HepG2 (cell line): ENCODE data around the gene CEBPB. TPM values are rescaled to one million over a fixed set of nuclear protein-coding genes. Genes with fewer than 3 reads are reported as not detected.

Experiments
- ATAC-seq: fragments of 200-7000 bp; cut with Tn5 transposase; 3 replicates; pipeline ENCODE4 v1.9.1; 2020; ENCODE audit warnings: mild to moderate bottlenecking, moderate library complexity
- BruUV-seq: library from RNA; stranded (reverse); fragments of 400-500 nt; replicated peaks from 2 replicates; lab custom pipeline; 2021; lab: Mats Ljungman, UMichigan
- CTCF ChIA-PET: fragments of 300-600 bp; formaldehyde crosslinking; extraction: SDS; loops from one replicate; lab custom pipeline; 2021; ENCODE audit warnings: low total read pairs, inconsistent platforms, low intra/inter-chr PET ratio; lab: Yijun Ruan, JAX
- POLR2A ChIA-PET: fragments of 350-600 bp; sonication (Branson Sonifier 250); formaldehyde crosslinking; loops from one replicate; lab custom pipeline; 2020; ENCODE audit warnings: antibody characterized with exemption, inconsistent platforms; lab: Yijun Ruan, JAX
- DNase-seq: peaks from one replicate; pipeline ENCODE4 v3.0.0-alpha.2; 2015; ENCODE audit warnings: low spot score
- FAIRE-seq: peaks from 3 replicates; lab custom pipeline; 2011; peaks lifted over from hg19 to GRCh38; lab: Jason Lieb, UNC
- H2AFZ ChIP-seq: one replicate; pipeline ENCODE4 v1.6.1; 2011; ENCODE audit warnings: low read length, inconsistent platforms
- H3K27ac ChIP-seq: fragments of 300-600 bp; 3 replicates; pipeline ENCODE4 v1.8.0; 2011; ENCODE audit warnings: mixed run types, mild to moderate bottlenecking, mixed read lengths, low read length, inconsistent platforms; ENCODE audit not compliant: insufficient read depth; ENCODE audit errors: extremely low read length
- H3K27me3 ChIP-seq, 2 experiments: fragments of 200-600 bp in 1 of 2; 2 replicates in 1 of 2; 3 replicates in 1 of 2; pipeline versions ENCODE4 v1.6.0 to v1.8.0; 2011; ENCODE audit warnings: low read length in 2 of 2, mild to moderate bottlenecking in 2 of 2, moderate library complexity in 2 of 2, inconsistent platforms in 1 of 2; ENCODE audit not compliant: insufficient read depth in 2 of 2, control insufficient read depth in 1 of 2
- H3K36me3 ChIP-seq, 2 experiments: fragments of 200-600 bp in 1 of 2; replicated peaks in 1 of 2; 2 replicates in 1 of 2; 3 replicates in 1 of 2; pipeline versions ENCODE4 v1.5.1 to v1.8.0; 2011; ENCODE audit warnings: low read length in 2 of 2, inconsistent platforms in 1 of 2; ENCODE audit not compliant: insufficient read depth in 2 of 2, control insufficient read depth in 1 of 2
- H3K4me1 ChIP-seq: 2 replicates; pipeline ENCODE4 v1.5.1; 2012; ENCODE audit warnings: low read length, inconsistent platforms; ENCODE audit not compliant: insufficient read depth
- H3K4me2 ChIP-seq: 2 replicates; pipeline ENCODE4 v1.6.0; 2011; ENCODE audit warnings: low read depth, low read length, inconsistent platforms
- H3K4me3 ChIP-seq, 3 experiments: fragments of 200-600 bp in 1 of 3; sonication (generic), shearing (Covaris generic) in 1 of 3; replicated peaks in 1 of 3; 2 replicates each; pipeline ENCODE4 v1.5.1; 2011 to 2016; ENCODE audit warnings: low read length in 3 of 3, inconsistent platforms in 2 of 3, low read depth in 2 of 3, mild to moderate bottlenecking in 2 of 3, control low read depth in 1 of 3, mixed read lengths in 1 of 3; ENCODE audit not compliant: insufficient read depth in 1 of 3
- H3K79me2 ChIP-seq: one replicate; pipeline ENCODE4 v1.6.1; 2011; ENCODE audit warnings: low read length, inconsistent platforms; ENCODE audit not compliant: insufficient read depth
- H3K9ac ChIP-seq: 2 replicates; pipeline ENCODE4 v1.6.0; 2011; ENCODE audit warnings: mild to moderate bottlenecking, low read depth, low read length, inconsistent platforms; ENCODE audit not compliant: insufficient read depth
- H3K9me3 ChIP-seq: 2 replicates; pipeline ENCODE4 v1.5.1; 2012; ENCODE audit warnings: mild to moderate bottlenecking, low read length
- H4K20me1 ChIP-seq: 2 replicates; pipeline ENCODE4 v1.6.0; 2011; ENCODE audit warnings: inconsistent platforms, mild to moderate bottlenecking, low read length, moderate library complexity; ENCODE audit not compliant: insufficient read depth
- DPF2 ChIP-seq: sonication (generic); formaldehyde crosslinking; IDR thresholded peaks from 2 replicates; pipeline ENCODE4 v1.4.0; 2020; ENCODE audit warnings: mild to moderate bottlenecking, low read depth, missing genetic modification reagents, borderline replicate concordance
- HHEX ChIP-seq: IDR thresholded peaks from 2 replicates; pipeline ENCODE4 v1.6.1; 2016; ENCODE audit warnings: control low read depth
- HNRNPLL ChIP-seq: fragments of 200-400 bp; formaldehyde crosslinking; IDR thresholded peaks from 2 replicates; pipeline ENCODE4 v1.6.1; 2017; ENCODE audit warnings: mild to moderate bottlenecking, low read depth, low read length; ENCODE audit not compliant: poor library complexity, severe bottlenecking
- HNRNPUL1 ChIP-seq: fragments of 200-400 bp; formaldehyde crosslinking; IDR thresholded peaks from 2 replicates; pipeline ENCODE4 v1.6.1; 2017; ENCODE audit warnings: low read depth, mild to moderate bottlenecking, low read length, moderate library complexity
- JDP2 ChIP-seq: sonication (generic); formaldehyde crosslinking; IDR thresholded peaks from 2 replicates; pipeline ENCODE4 v1.8.1; 2022; ENCODE audit warnings: missing genetic modification reagents, borderline replicate concordance
- PAF1 ChIP-seq: IDR thresholded peaks from 2 replicates; pipeline ENCODE4 v1.6.1; 2016; ENCODE audit warnings: missing genetic modification reagents, missing compliant biosample characterization
- SMAD9 ChIP-seq: sonication (generic); formaldehyde crosslinking; IDR thresholded peaks from 2 replicates; pipeline ENCODE4 v1.5.1; 2020; ENCODE audit warnings: mild to moderate bottlenecking, missing genetic modification reagents
- ZFX ChIP-seq: sonication (generic); formaldehyde crosslinking; IDR thresholded peaks from 2 replicates; pipeline ENCODE4 v1.4.0; 2020; ENCODE audit warnings: mild to moderate bottlenecking, low read depth, missing genetic modification reagents, moderate library complexity
- ZMYM3 ChIP-seq: sonication (generic); formaldehyde crosslinking; IDR thresholded peaks from 2 replicates; pipeline ENCODE4 v1.5.1; 2020; ENCODE audit warnings: mild to moderate bottlenecking, missing genetic modification reagents
- ZNF292 ChIP-seq: sonication (generic); formaldehyde crosslinking; IDR thresholded peaks from 2 replicates; pipeline ENCODE4 v1.8.1; 2022; ENCODE audit warnings: mild to moderate bottlenecking, low read depth, missing genetic modification reagents, borderline replicate concordance
- ZNF761 ChIP-seq: sonication (generic); formaldehyde crosslinking; conservative IDR thresholded peaks from 2 replicates; pipeline ENCODE4 v1.4.0; 2020; ENCODE audit warnings: mild to moderate bottlenecking, missing genetic modification reagents
- ZNF768 ChIP-seq: sonication (generic); formaldehyde crosslinking; IDR thresholded peaks from 2 replicates; pipeline ENCODE4 v1.4.0; 2020; ENCODE audit warnings: missing genetic modification reagents
- ZSCAN25 ChIP-seq: sonication (generic); formaldehyde crosslinking; IDR thresholded peaks from 2 replicates; pipeline ENCODE4 v1.8.0; 2022; ENCODE audit warnings: mild to moderate bottlenecking, missing genetic modification reagents
- WGBS: methylation state at CpG from one replicate; pipeline ENCODE4 v1.1.6; 2017; ENCODE audit warnings: low lambda C conversion rate; 5-methylcytosine and 5-hydroxymethylcytosine counted together
- in situ Hi-C: cut with HindIII; loops from 2 replicates; pipeline ENCODE4 v1.10.0; 2017; ENCODE audit warnings: low pct_unique_long_range_greater_than_20kb; ENCODE audit not compliant: extremely low pct_ligation_motif_present
- intact Hi-C: fragments of 100-400 bp; cut with micrococcal nuclease; formaldehyde crosslinking; loops from one replicate; pipeline ENCODE4 v1.10.0; 2022; ENCODE audit not compliant: unreplicated experiment
- polyA plus RNA-seq, 8 experiments: library from polyadenylated mRNA; depleted of rRNA in 3 of 8; stranded (reverse) in 7 of 8; unstranded in 1 of 8; fragments of >200 nt; fragmentation: Illumina TruSeq in 4 of 8; extraction: Trizol in 4 of 8; gene quantifications; 2 replicates each; pipeline versions ENCODE4 v1.2.1 to v1.2.3, GENCODE V29; 2011 to 2016; ENCODE audit warnings: low read depth in 4 of 8, missing spikeins in 1 of 8, mixed read lengths in 1 of 8; ENCODE audit not compliant: insufficient read depth in 1 of 8
- total RNA-seq, 5 experiments: library from RNA; depleted of rRNA; stranded (reverse); fragments of >200 nt; fragmentation: Illumina TruSeq; extraction: Trizol; gene quantifications; 2 replicates each; pipeline ENCODE4 v1.2.3, GENCODE V29; 2016; ENCODE audit warnings: low read depth in 1 of 5

Gene CEBPB
- total and polyA plus RNA-seq, 2 of the 13 experiments (the other 11 are each of a cell fraction or from before 2014, with no cell fraction given) = 18.5 to 28.2 TPM

DNA sequence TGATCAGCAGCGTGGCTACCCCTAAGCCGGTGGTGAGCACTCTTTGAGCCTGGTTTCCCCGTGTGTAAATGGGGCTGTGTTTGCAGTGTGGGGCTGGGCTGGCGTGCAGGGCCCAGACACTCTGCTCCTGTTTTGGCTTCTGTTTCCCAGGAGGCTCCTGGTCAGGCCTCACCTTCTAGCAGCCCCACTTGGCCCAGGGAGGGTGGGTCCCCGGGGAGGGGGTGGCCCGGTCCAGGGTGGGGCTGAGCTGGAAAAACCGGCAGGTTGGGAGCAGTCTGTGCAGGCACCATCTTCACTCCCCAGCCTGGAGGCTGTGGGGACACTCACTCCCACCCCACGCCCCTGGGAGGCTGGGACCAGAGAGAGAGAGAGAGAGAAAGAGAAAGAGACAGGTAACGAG lies 25.3 kb downstream of the CEBPB start:
- under 1% methylated on average over 9 of the region's 9 CpGs for WGBS
- H3K4me3 ChIP-seq = peak overlapping the region; percentile 7 to 63 (median 48); a peak in 5 of 6 replicates
- DNase-seq (no peak), ATAC-seq (peak; percentile 42), FAIRE-seq (peak; percentile 43)
- no peaks in the 10 kb centered on the region for H4K20me1 ChIP-seq
- POLR2A ChIA-PET = interaction anchor here (1.1 to 1.7 kb wide), 5 partner anchors 19 to 153 kb away, joined by 3 to 10 read pairs (median 4); partner anchors contain the start of gene CEBPB
- TF ChIP-seq ZMYM3 = peak; percentile 50; the same call in 1 of the 2 replicates
- TF ChIP-seq ZNF768 = 0 out of 2 replicates have a peak, but pooled peaks have one; percentile 18
- peak; percentile 47; the same call in 1 of the 2 replicates for TF ChIP-seq ZNF292
- TF ChIP-seq ZSCAN25 (CRISPR knock-in tag) = 0 out of 2 replicates have a peak, but pooled peaks have one; percentile 37
- 0 out of 2 replicates have a peak, but pooled peaks have one; percentile 20 for TF ChIP-seq ZNF761 (CRISPR knock-in tag)
- no peak for TF ChIP-seq HNRNPUL1
- TF ChIP-seq DPF2 = peak; percentile 57; the same call in 1 of the 2 replicates
- peak; percentile 23; the same call in 1 of the 2 replicates for TF ChIP-seq ZFX
- no peak for TF ChIP-seq JDP2 (CRISPR knock-in tag)
- 0 out of 2 replicates have a peak, but pooled peaks have one; percentile 25 for TF ChIP-seq HHEX
- TF ChIP-seq PAF1 (CRISPR knock-in tag) = no peak
- TF ChIP-seq HNRNPLL = peak; percentile 30
- TF ChIP-seq SMAD9 = 0 out of 2 replicates have a peak, but pooled peaks have one; percentile 57
- H2AFZ ChIP-seq = no peak overlapping the region
- no peaks in the 10 kb centered on the region for H3K9me3 ChIP-seq
- peak overlapping the region; percentile 67 for H3K4me2 ChIP-seq
- H3K27ac ChIP-seq = no peak overlapping the region
- peaks cover 1 to 43% of the 10 kb centered on the region in 2 experiments for H3K27me3 ChIP-seq
- CTCF ChIA-PET = no interaction called here
- no peaks in the 10 kb centered on the region for H3K79me2 ChIP-seq
- H3K36me3 ChIP-seq = no peaks in the 10 kb centered on the region
- H3K9ac ChIP-seq = peak overlapping the region; percentile 29; the same call in 1 of the 2 replicates
- H3K4me1 ChIP-seq = peaks cover 71% of the 10 kb centered on the region
- in situ Hi-C loops = no loop called here
- no TSS peak for BruUV-seq
- intact Hi-C loops = no loop called here
